Measurements from ENCODE around the gene PDE6H.

Gene PDE6H

GRCh38 chr12:14952299-14952921 is 20.4 kb upstream of the PDE6H start:
- no peak for DNase-seq

GRCh38 chr12:14953752-14954151 is 19.1 kb upstream of the PDE6H start:
- no peak for DNase-seq

- DNase-seq: no peak
Measured at GRCh38 chr12:14954269-14954668, 18.6 kb upstream of the PDE6H start.

- no peak for DNase-seq
Measured at GRCh38 chr12:14956024-14956891, 16.6 kb upstream of the PDE6H start.

- no peak for DNase-seq
Measured at GRCh38 chr12:14956905-14957304, 15.9 kb upstream of the PDE6H start.

- DNase-seq: no peak
Measured at GRCh38 chr12:14957551-14958168, 15.2 kb upstream of the PDE6H start.

GRCh38 chr12:14958361-14959125 is 14.3 kb upstream of the PDE6H start:
- DNase-seq: no peak

GRCh38 chr12:14959126-14959440 is 13.8 kb upstream of the PDE6H start:
- no peak for DNase-seq

GRCh38 chr12:14959463-14959862 is 13.4 kb upstream of the PDE6H start:
- DNase-seq: no peak

- DNase-seq: no peak
Measured at GRCh38 chr12:14959916-14960496, 12.8 kb upstream of the PDE6H start.

- DNase-seq: no peak
Measured at GRCh38 chr12:14960548-14961465, 12.0 kb upstream of the PDE6H start.

GRCh38 chr12:14961466-14962152 is 11.2 kb upstream of the PDE6H start, which contains the start of gene ARHGDIB:
TSS of gene ARHGDIB (minus strand) at chr12:14961601. CDS start at chr12:14950712, 10,889 bp downstream.
- DNase-seq: no peak

- no peak for DNase-seq
Measured at GRCh38 chr12:14962153-14962539, 10.7 kb upstream of the PDE6H start.

GRCh38 chr12:14962797-14963196 is 10.0 kb upstream of the PDE6H start:
- DNase-seq: no peak

GRCh38 chr12:14963520-14963919 is 9.3 kb upstream of the PDE6H start:
- DNase-seq: no peak

- DNase-seq: no peak
Measured at GRCh38 chr12:14964406-14964805, 8.4 kb upstream of the PDE6H start.

- no peak for DNase-seq
Measured at GRCh38 chr12:14965221-14965620, 7.6 kb upstream of the PDE6H start.

- no peak for DNase-seq
Measured at GRCh38 chr12:14968478-14968877, 4.4 kb upstream of the PDE6H start.

- DNase-seq: no peak
Measured at GRCh38 chr12:14970473-14970872, 2.4 kb upstream of the PDE6H start.

GRCh38 chr12:14974633-14975032 is 1.8 kb downstream of the PDE6H start:
- no peak for DNase-seq

- DNase-seq: no peak
Measured at GRCh38 chr12:14975457-14975856, 2.6 kb downstream of the PDE6H start.

Data from SHP77 (cell line).